Neural cell (in vitro differentiated cells): ENCODE results near the gene ZNF415. TPM values are rescaled to one million over a fixed set of nuclear protein-coding genes. Genes with fewer than 3 reads are reported as not detected.

Source experiments
- H2AFZ ChIP-seq: fragments of 200-600, 300-800 bp; sonication (generic), shearing (Covaris generic); 2 replicates; pipeline ENCODE4 v1.6.0; 2014; ENCODE audit warnings: low read depth, mild to moderate bottlenecking, antibody characterized with exemption, low read length, moderate library complexity
- H3F3A ChIP-seq: fragments of 200-600 bp; shearing (Covaris generic); 2 replicates; pipeline ENCODE4 v1.6.1; 2016; ENCODE audit warnings: mild to moderate bottlenecking, moderate library complexity, mixed read lengths, antibody characterized with exemption, low read length; ENCODE audit not compliant: insufficient read depth, poor library complexity, severe bottlenecking
- H3K27ac ChIP-seq: fragments of 200-600, 300-800 bp; sonication (generic), shearing (Covaris generic); 2 replicates; pipeline ENCODE4 v1.5.1; 2014; ENCODE audit warnings: mild to moderate bottlenecking, low read length, moderate library complexity
- H3K27me3 ChIP-seq: fragments of 300-800, 200-600 bp; sonication (generic), shearing (Covaris generic); 2 replicates; pipeline ENCODE4 v1.6.0; 2014; ENCODE audit warnings: mild to moderate bottlenecking, low read depth, low read length, moderate library complexity; ENCODE audit not compliant: insufficient read depth
- H3K36me3 ChIP-seq: fragments of 300-800, 200-600 bp; sonication (generic), shearing (Covaris generic); 2 replicates; pipeline ENCODE4 v1.5.1; 2014; ENCODE audit warnings: mild to moderate bottlenecking, antibody characterized with exemption, low read length, moderate library complexity; ENCODE audit not compliant: insufficient read depth
- H3K4me2 ChIP-seq: fragments of 300-800, 200-600 bp; sonication (generic), shearing (Covaris generic); 2 replicates; pipeline ENCODE4 v1.6.0; 2014; ENCODE audit warnings: mild to moderate bottlenecking, low read length
- H3K4me3 ChIP-seq: fragments of 300-800, 200-600 bp; sonication (generic), shearing (Covaris generic); 2 replicates; pipeline ENCODE4 v1.5.1; 2014; ENCODE audit warnings: mild to moderate bottlenecking, low read length, moderate library complexity
- H3K79me2 ChIP-seq: fragments of 200-600 bp; shearing (Covaris generic); replicated peaks from 2 replicates; pipeline ENCODE4 v1.6.0; 2014; ENCODE audit warnings: mild to moderate bottlenecking, low read length, moderate library complexity; ENCODE audit not compliant: insufficient read depth
- H3K9ac ChIP-seq: fragments of 300-800, 200-600 bp; sonication (generic), shearing (Covaris generic); 2 replicates; pipeline ENCODE4 v1.6.1; 2016; ENCODE audit warnings: mild to moderate bottlenecking, low read length, mixed read lengths
- H3K9me2 ChIP-seq: fragments of 200-600 bp; shearing (Covaris generic); 2 replicates; pipeline ENCODE4 v1.6.1; 2016; ENCODE audit warnings: mild to moderate bottlenecking, low read length, mixed read lengths; ENCODE audit not compliant: insufficient read depth
- H3K9me3 ChIP-seq: fragments of 200-600, 300-800 bp; sonication (generic), shearing (Covaris generic); 2 replicates; pipeline ENCODE4 v1.6.1; 2016; ENCODE audit warnings: mild to moderate bottlenecking, mixed run types, low read length, moderate library complexity, mixed read lengths
- H4K20me1 ChIP-seq: fragments of 200-600 bp; shearing (Covaris generic); 2 replicates; pipeline ENCODE4 v1.6.1; 2016; ENCODE audit warnings: mild to moderate bottlenecking, mixed run types; ENCODE audit not compliant: insufficient read depth
- CTCF ChIP-seq: fragments of 450-650 bp; IDR thresholded peaks from 2 replicates; pipeline ENCODE4 v1.5.1; 2014; ENCODE audit warnings: antibody characterized with exemption, mild to moderate bottlenecking, moderate library complexity; ENCODE audit not compliant: poor library complexity, severe bottlenecking
- EP300 ChIP-seq: fragments of 450-650 bp; conservative IDR thresholded peaks from 2 replicates; pipeline ENCODE4 v1.6.1; 2014; ENCODE audit warnings: antibody characterized with exemption, mild to moderate bottlenecking, moderate library complexity; ENCODE audit not compliant: poor library complexity, severe bottlenecking
- EZH2 ChIP-seq: fragments of 200-600, 300-800 bp; shearing (Covaris generic), sonication (generic); IDR thresholded peaks from 2 replicates; pipeline ENCODE4 v1.6.1; 2014; ENCODE audit warnings: antibody characterized with exemption, low read length, borderline replicate concordance, mild to moderate bottlenecking; ENCODE audit not compliant: insufficient read depth, poor library complexity, severe bottlenecking
- MXI1 ChIP-seq: fragments of 450-650 bp; conservative IDR thresholded peaks from 2 replicates; pipeline ENCODE4 v1.6.1; 2014; ENCODE audit warnings: antibody characterized with exemption, mild to moderate bottlenecking; ENCODE audit not compliant: poor library complexity, severe bottlenecking
- POLR2AphosphoS5 ChIP-seq: IDR thresholded peaks from 2 replicates; pipeline ENCODE4 v1.6.1; 2012
- RAD21 ChIP-seq: fragments of 450-650 bp; conservative IDR thresholded peaks from 2 replicates; pipeline ENCODE4 v1.6.1; 2014; ENCODE audit warnings: antibody characterized with exemption, mild to moderate bottlenecking, moderate library complexity
- REST ChIP-seq: IDR thresholded peaks from 2 replicates; pipeline ENCODE4 v1.6.1; 2012; ENCODE audit warnings: borderline replicate concordance
- SMC3 ChIP-seq: fragments of 450-650 bp; conservative IDR thresholded peaks from 2 replicates; pipeline ENCODE4 v1.6.1; 2014; ENCODE audit warnings: antibody characterized with exemption, mild to moderate bottlenecking, moderate library complexity; ENCODE audit not compliant: poor library complexity
- TAF1 ChIP-seq: IDR thresholded peaks from 2 replicates; pipeline ENCODE4 v1.6.1; 2012; ENCODE audit warnings: low read depth
- polyA plus RNA-seq: library from polyadenylated mRNA; depleted of rRNA; stranded (reverse); fragments of >200 nt; gene quantifications from 2 replicates; pipeline ENCODE4 v1.2.3, GENCODE V29; 2014

Gene ZNF415
- polyA plus RNA-seq, 1 donor from 2014 or later: 25.9 TPM

- Histone ChIP-seq H2AFZ (no peak overlapping the region), H3K4me3 (peak overlapping the region; percentile 86), H3F3A (no peaks in the 10 kb centered on the region), H3K79me2 (no peaks in the 10 kb centered on the region), H3K36me3 (no peaks in the 10 kb centered on the region), H3K9me3 (no peaks in the 10 kb centered on the region), H3K27me3 (no peaks in the 10 kb centered on the region), H3K4me2 (peak overlapping the region; percentile 89), H3K9me2 (no peaks in the 10 kb centered on the region), H3K9ac (peak overlapping the region; percentile 72), H3K27ac (peak overlapping the region; percentile 8), H4K20me1 (no peaks in the 10 kb centered on the region)
- no peak for TF ChIP-seq MXI1
- no peak for TF ChIP-seq SMC3
- TF ChIP-seq RAD21: no peak
- TF ChIP-seq POLR2AphosphoS5: no peak
- TF ChIP-seq CTCF: no peak
- no peak for TF ChIP-seq TAF1
- TF ChIP-seq EP300: no peak
- TF ChIP-seq EZH2: no peak
- no peak for TF ChIP-seq REST
These were observed 25.5 kb upstream of the ZNF415 start for GRCh38 chr19:53158119-53158656.

GRCh38 chr19:53157626-53158025, 24.9 kb upstream of the ZNF415 start:
- Histone ChIP-seq H3K27me3 (no peaks in the 10 kb centered on the region), H2AFZ (peak overlapping the region; percentile 8), H3K9me3 (no peaks in the 10 kb centered on the region), H3K36me3 (no peaks in the 10 kb centered on the region), H3K9ac (peak overlapping the region; percentile 72), H3K27ac (no peak overlapping the region), H4K20me1 (no peaks in the 10 kb centered on the region), H3K4me2 (peak overlapping the region; percentile 89), H3K79me2 (no peaks in the 10 kb centered on the region), H3K9me2 (no peaks in the 10 kb centered on the region), H3K4me3 (peak overlapping the region; percentile 86), H3F3A (no peaks in the 10 kb centered on the region)
- no peak for TF ChIP-seq TAF1
- no peak for TF ChIP-seq EP300
- TF ChIP-seq POLR2AphosphoS5: no peak
- no peak for TF ChIP-seq REST
- no peak for TF ChIP-seq MXI1
- no peak for TF ChIP-seq EZH2
- TF ChIP-seq SMC3: no peak
- TF ChIP-seq CTCF: no peak
- no peak for TF ChIP-seq RAD21
